ENCODE results near the gene ANAPC7.
A peak's percentile ranks its signal among the peaks of the same experiment; 100 is the strongest.
"Not testable (repeated sequence)": the region's sequence is repeated elsewhere in the genome, so short reads cannot be mapped to it uniquely, and the experiment has no call there.

The ANAPC7 gene, protein sequence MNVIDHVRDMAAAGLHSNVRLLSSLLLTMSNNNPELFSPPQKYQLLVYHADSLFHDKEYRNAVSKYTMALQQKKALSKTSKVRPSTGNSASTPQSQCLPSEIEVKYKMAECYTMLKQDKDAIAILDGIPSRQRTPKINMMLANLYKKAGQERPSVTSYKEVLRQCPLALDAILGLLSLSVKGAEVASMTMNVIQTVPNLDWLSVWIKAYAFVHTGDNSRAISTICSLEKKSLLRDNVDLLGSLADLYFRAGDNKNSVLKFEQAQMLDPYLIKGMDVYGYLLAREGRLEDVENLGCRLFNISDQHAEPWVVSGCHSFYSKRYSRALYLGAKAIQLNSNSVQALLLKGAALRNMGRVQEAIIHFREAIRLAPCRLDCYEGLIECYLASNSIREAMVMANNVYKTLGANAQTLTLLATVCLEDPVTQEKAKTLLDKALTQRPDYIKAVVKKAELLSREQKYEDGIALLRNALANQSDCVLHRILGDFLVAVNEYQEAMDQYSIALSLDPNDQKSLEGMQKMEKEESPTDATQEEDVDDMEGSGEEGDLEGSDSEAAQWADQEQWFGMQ

DNA sequence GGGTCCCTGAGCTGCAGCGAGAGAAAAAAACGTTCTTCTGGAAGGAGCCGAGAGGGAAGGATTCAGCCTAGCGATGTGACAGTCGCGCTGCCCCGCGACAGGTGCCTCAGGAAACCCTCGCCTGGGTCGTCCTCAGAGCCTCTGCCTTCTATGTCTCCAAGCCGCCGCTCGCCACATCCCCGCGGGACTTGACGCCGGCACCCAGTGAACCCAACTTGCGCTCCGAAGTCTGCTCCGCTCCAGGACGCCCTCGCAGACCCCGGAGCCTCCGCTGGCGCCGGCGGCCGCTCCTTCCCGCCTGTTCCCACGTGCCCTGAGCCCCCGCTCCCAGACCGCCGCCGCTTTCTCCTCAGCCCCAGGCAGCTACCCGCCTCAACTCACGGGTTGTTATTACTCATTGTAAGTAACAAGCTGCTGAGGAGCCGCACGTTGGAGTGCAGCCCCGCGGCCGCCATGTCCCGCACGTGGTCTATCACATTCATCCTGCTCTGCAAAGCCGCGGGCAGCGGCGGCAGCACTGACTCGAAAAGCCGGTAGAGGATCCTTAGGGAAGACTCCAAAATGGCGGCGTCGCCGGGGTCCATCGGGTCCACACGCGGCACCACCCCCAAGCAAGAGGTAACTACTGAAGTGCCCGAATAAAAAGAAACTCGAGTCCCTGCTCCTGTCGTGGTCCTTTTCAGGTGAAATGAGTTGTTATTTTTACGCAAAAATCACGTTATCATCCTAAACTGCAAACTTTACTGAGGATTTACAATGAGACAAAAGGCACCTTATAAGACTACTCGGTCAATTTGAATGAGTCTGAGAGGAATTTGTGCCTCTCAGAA lies at the start of gene ANAPC7:
TSS of gene ANAPC7 (minus strand) at position 563 of the 830 bp plus-strand sequence. CDS start at position 482, 81 bp downstream.
- Histone ChIP-seq H2AFZ (ENCODE audit: low read depth, low read length) (peak within 1 kb of the TSS; percentile 100), H3K9me3 (ENCODE audit: low read length) (no peaks in the 10 kb centered on the region), H3K4me1 (ENCODE audit: insufficient read depth, low read length) (peaks cover 9% of the 10 kb centered on the region), H3K4me3 (ENCODE audit: low read length) (peak within 1 kb of the TSS; percentile 94), H3K36me3 (ENCODE audit: insufficient read depth, low read length) (peaks cover 17% of the 10 kb centered on the region), H3K27me3 (ENCODE audit: insufficient read depth, low read length) (no peaks in the 10 kb centered on the region)

DNA sequence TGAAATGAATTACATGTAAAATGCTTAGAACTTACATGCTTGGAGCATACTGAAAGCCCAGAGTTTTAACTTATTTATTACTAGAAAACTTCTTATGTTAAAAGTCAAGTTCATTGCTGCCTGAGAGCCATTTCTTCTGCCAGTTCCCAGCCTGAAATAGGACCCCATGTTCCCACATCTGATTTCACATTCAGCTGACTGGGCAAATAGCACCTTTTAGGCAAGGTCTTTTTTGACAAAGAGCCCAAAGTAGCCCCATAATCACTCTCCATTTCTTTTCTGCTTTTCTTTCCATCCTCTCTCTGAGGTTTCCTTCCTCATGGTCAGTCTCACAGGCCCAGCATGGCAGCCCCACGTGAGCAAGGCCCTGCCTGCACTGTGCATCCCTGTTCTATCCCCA lies 47.8 kb upstream of the ANAPC7 start:
- no peak overlapping the region for H3K4me3 ChIP-seq (ENCODE audit: low read length)
- no peaks in the 10 kb centered on the region for H3K4me1 ChIP-seq (ENCODE audit: insufficient read depth, low read length)
- H3K36me3 ChIP-seq (ENCODE audit: insufficient read depth, low read length), result peaks cover 38% of the 10 kb centered on the region
- no peaks in the 10 kb centered on the region for H3K27me3 ChIP-seq (ENCODE audit: insufficient read depth, low read length)
- no peak overlapping the region for H2AFZ ChIP-seq (ENCODE audit: low read depth, low read length)
- H3K9me3 ChIP-seq (ENCODE audit: low read length), result no peaks in the 10 kb centered on the region

DNA sequence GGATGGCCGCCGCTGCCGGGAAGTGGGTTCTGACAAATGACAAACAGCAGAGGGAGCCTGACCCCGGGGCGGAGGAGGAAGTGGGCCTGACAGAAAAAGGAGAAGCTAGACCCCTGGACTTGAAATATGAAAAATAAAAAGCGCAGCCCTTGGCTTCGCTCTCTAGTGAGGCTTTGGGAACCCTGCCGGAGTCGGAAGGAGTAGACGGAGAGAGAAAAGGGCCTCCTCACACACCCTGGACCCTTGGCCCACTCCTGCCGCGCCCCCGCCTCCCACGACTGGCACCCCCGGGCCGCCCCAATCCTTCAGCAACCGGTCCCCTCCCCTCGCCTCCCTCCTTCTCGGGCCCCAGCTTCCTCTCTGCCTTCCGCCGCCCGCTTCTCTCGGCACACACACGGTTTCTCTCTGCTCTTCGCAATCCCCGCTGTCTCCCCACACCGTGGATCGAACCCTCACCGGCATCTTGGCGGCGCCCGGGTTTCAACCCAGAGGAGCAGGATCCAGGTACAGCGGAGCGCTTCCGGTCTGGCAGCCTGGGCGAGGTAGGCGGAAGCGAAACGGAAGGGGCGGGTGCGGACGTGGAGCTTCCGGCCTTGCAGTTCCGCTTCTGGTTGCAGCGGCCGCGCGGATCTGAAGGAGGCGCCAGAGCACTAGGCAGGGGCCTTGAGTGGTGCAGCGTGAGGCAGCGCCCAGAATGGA lies 46.4 kb upstream of the ANAPC7 start, which contains the start of gene ARPC3:
TSS of gene ARPC3 (minus strand) at position 539 of the 699 bp plus-strand sequence. CDS start at position 462, 77 bp downstream.
- peaks cover 32% of the 10 kb centered on the region for H3K36me3 ChIP-seq (ENCODE audit: insufficient read depth, low read length)
- H3K4me3 ChIP-seq (ENCODE audit: low read length), result peak within 1 kb of the TSS; percentile 72
- H3K27me3 ChIP-seq (ENCODE audit: insufficient read depth, low read length), result no peaks in the 10 kb centered on the region
- peak within 1 kb of the TSS; percentile 25 for H2AFZ ChIP-seq (ENCODE audit: low read depth, low read length)
- no peaks in the 10 kb centered on the region for H3K9me3 ChIP-seq (ENCODE audit: low read length)
- no peaks in the 10 kb centered on the region for H3K4me1 ChIP-seq (ENCODE audit: insufficient read depth, low read length)

DNA sequence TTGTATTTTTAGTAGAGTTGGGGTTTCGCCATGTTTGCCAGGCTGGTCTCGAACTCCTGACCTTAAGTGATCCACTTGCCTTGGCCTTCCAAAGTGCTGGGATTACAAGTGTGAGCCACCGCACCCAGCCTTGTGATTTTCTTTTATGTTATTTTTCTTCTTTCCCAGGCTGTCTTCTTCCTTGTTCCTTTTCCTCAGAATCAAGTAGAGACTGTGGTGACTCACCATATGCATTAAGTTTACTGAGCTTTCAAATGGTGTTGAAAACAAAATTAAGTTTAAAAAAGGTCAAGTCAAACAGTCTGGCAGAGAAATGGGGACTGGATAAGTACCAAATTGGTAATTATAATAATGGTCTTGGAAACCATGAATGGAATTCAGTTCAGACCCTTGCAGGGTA lies 40.9 kb upstream of the ANAPC7 start:
- H3K27me3 ChIP-seq (ENCODE audit: insufficient read depth, low read length), result no peaks in the 10 kb centered on the region
- H3K36me3 ChIP-seq (ENCODE audit: insufficient read depth, low read length), result peaks cover 50% of the 10 kb centered on the region
- H3K4me3 ChIP-seq (ENCODE audit: low read length), result no peak overlapping the region
- H2AFZ ChIP-seq (ENCODE audit: low read depth, low read length), result no peak overlapping the region
- H3K4me1 ChIP-seq (ENCODE audit: insufficient read depth, low read length), result no peaks in the 10 kb centered on the region
- H3K9me3 ChIP-seq (ENCODE audit: low read length), result no peaks in the 10 kb centered on the region

DNA sequence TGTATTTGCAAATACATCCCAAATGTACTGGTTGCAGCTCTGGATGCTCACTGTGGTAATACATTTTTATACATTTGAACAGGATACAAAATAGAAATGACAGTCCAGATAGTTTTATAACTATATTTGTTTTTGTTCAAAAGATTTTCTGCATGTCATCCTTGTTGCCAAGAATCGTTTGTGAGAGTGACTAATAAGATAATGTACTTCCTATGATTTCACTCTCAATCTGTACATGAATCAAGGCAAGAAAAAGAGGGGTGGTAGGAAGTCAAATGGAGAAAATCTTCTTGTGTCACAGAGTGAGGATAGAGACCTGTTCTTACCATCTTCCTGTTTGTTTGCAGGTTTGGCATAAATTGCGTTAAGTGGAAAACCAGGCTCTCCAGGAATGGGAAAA lies 32.7 kb upstream of the ANAPC7 start:
- no peaks in the 10 kb centered on the region for H3K27me3 ChIP-seq (ENCODE audit: insufficient read depth, low read length)
- H3K36me3 ChIP-seq (ENCODE audit: insufficient read depth, low read length), result peaks cover 49% of the 10 kb centered on the region
- no peaks in the 10 kb centered on the region for H3K9me3 ChIP-seq (ENCODE audit: low read length)
- no peak overlapping the region for H2AFZ ChIP-seq (ENCODE audit: low read depth, low read length)
- H3K4me1 ChIP-seq (ENCODE audit: insufficient read depth, low read length), result no peaks in the 10 kb centered on the region
- no peak overlapping the region for H3K4me3 ChIP-seq (ENCODE audit: low read length)

DNA sequence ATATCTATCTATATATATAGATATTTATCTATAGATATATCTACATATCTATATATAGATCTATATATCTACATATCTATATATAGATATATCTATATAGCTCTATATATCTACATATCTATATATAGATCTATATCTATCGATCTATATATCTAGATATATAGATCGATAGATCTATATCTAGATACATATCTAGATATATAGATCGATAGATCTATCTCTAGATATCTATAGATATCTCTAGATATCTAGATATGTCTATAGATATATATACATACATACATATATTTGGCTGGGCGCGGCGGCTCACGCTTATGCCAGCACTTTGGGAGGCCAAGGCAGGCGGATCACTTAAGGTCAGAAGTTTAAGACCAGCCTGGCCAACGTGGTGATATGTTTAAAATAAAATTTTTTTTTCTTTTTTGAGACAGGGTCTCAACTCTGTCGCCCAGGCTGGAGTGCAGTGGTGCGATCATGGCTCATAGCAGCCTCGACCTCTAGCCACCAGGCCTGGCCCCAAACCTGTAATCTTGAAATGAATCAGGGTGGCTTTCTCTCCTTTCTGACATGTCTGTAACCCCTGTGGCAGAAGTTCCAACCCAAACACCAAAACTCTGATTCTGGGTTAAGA lies 28.6 kb upstream of the ANAPC7 start:
- Histone ChIP-seq H3K27me3 (ENCODE audit: insufficient read depth, low read length) (no peaks in the 10 kb centered on the region), H3K4me3 (ENCODE audit: low read length) (no peak overlapping the region), H3K9me3 (ENCODE audit: low read length) (no peaks in the 10 kb centered on the region), H3K36me3 (ENCODE audit: insufficient read depth, low read length) (peaks cover 20% of the 10 kb centered on the region), H2AFZ (ENCODE audit: low read depth, low read length) (no peak overlapping the region), H3K4me1 (ENCODE audit: insufficient read depth, low read length) (no peaks in the 10 kb centered on the region)

DNA sequence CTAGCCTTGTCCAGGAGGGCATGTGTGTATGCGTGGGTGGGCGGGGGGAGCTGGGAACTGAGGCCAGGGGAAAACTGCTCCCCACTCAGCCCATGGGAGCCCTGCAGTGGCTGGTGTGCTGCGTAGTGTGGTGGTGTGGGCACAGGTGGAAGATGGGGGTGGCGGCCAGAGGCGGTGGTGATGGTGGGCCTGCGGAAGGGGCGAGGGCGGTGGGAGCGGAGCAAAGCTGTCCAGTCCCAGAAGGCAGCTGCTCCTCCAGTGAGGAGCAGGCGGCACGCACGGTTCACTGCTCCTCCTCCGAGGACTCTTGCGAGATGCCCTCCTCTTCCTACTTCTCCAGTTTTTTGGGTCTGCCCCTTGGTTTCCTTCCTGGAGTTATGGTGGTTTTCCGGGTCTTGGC lies 26.2 kb upstream of the ANAPC7 start:
- not testable (repeated sequence) for H3K4me3 ChIP-seq (ENCODE audit: low read length); H3K4me1 ChIP-seq (ENCODE audit: insufficient read depth, low read length); H3K36me3 ChIP-seq (ENCODE audit: insufficient read depth, low read length); H3K9me3 ChIP-seq (ENCODE audit: low read length); H3K27me3 ChIP-seq (ENCODE audit: insufficient read depth, low read length); H2AFZ ChIP-seq (ENCODE audit: low read depth, low read length)

DNA sequence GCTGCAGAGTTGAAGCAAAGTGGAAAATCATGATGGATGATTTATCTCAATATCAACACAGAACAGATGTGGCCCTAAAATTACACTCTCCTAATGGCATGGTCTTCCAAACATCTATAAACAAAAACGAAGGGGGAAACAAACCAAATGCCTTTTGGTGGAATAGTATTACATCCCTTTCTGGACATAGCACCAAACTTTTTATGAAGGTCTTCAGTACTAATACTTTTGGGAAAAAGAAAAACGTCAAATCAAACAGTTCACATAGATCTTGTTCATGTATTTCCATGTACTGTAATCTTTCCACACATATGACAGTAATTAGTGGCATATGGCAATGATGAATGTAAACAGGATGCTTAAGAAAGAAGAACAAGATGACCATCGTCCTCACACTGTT lies 22.9 kb upstream of the ANAPC7 start:
- H3K4me1 ChIP-seq (ENCODE audit: insufficient read depth, low read length), result no peaks in the 10 kb centered on the region
- H3K27me3 ChIP-seq (ENCODE audit: insufficient read depth, low read length), result no peaks in the 10 kb centered on the region
- H3K9me3 ChIP-seq (ENCODE audit: low read length), result no peaks in the 10 kb centered on the region
- no peaks in the 10 kb centered on the region for H3K36me3 ChIP-seq (ENCODE audit: insufficient read depth, low read length)
- no peak overlapping the region for H2AFZ ChIP-seq (ENCODE audit: low read depth, low read length)
- H3K4me3 ChIP-seq (ENCODE audit: low read length), result no peak overlapping the region

DNA sequence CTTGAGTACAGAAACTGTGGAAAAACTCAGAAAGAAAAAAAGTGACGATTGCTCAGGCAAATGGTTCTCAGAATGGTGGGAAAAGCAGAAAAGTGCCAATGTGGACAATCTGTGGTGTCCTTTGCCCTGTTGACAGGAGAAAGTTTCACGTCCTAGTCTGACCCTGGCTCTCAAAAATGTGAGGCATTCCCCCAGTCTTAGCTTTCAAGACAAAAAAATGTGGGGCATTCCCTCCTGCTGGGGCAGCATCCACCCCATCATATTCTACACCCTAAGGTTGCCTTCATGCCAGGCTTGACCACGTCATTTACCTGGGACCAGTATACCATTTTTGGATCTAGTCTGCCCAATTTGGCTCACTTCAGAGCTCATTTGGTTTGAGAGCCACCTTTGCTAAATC lies 20.7 kb upstream of the ANAPC7 start:
- Histone ChIP-seq H3K27me3 (ENCODE audit: insufficient read depth, low read length) (no peaks in the 10 kb centered on the region), H3K4me1 (ENCODE audit: insufficient read depth, low read length) (no peaks in the 10 kb centered on the region), H2AFZ (ENCODE audit: low read depth, low read length) (no peak overlapping the region), H3K4me3 (ENCODE audit: low read length) (no peak overlapping the region), H3K9me3 (ENCODE audit: low read length) (no peaks in the 10 kb centered on the region), H3K36me3 (ENCODE audit: insufficient read depth, low read length) (no peaks in the 10 kb centered on the region)

DNA sequence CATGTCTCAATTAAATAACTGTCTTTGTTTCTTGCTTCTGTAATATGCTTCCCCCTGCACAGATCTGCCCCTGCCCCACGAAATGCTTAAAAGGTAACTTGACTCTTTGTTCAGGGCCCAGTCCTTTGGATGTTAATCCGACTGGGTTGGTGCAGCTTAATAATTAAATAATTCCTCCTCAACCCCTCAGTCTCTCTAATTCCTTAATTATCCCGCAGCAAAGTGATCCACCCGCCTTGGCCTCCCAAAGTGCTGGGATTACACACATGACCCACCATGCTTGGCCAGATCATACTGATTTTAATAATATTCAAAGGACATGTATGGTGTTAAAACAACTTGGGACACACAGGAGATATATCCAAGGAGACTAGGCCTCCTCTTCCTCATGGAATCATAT lies 18.2 kb upstream of the ANAPC7 start:
- no peak overlapping the region for H3K4me3 ChIP-seq (ENCODE audit: low read length)
- no peaks in the 10 kb centered on the region for H3K36me3 ChIP-seq (ENCODE audit: insufficient read depth, low read length)
- no peaks in the 10 kb centered on the region for H3K27me3 ChIP-seq (ENCODE audit: insufficient read depth, low read length)
- no peaks in the 10 kb centered on the region for H3K9me3 ChIP-seq (ENCODE audit: low read length)
- no peak overlapping the region for H2AFZ ChIP-seq (ENCODE audit: low read depth, low read length)
- no peaks in the 10 kb centered on the region for H3K4me1 ChIP-seq (ENCODE audit: insufficient read depth, low read length)

DNA sequence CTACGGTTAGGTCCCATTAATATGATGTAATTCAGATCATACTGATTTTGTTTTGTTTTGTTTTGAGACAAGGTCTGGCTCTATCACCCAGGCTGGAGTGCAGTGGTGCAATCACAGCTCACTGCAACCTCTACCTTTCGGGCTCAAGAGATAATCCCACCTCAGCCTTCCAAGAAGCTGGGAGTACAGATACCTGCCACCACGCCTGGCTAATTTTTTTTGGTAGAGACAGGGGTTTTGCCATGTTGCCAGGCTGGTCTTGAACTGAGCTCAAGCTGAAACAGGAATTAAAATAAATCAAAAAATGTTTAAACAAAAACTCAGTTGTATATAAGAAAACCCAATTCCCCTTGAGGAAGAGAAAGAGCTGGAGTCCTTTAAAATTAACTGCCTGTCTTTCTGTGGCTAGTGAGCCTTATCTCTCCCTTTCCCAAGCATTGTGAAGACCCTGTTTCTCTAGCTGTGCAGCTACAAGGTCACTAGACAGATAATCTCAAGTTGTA lies 17.7 kb upstream of the ANAPC7 start:
- Histone ChIP-seq H3K9me3 (ENCODE audit: low read length) (no peaks in the 10 kb centered on the region), H2AFZ (ENCODE audit: low read depth, low read length) (no peak overlapping the region), H3K4me1 (ENCODE audit: insufficient read depth, low read length) (no peaks in the 10 kb centered on the region), H3K4me3 (ENCODE audit: low read length) (no peak overlapping the region), H3K27me3 (ENCODE audit: insufficient read depth, low read length) (no peaks in the 10 kb centered on the region), H3K36me3 (ENCODE audit: insufficient read depth, low read length) (no peaks in the 10 kb centered on the region)

DNA sequence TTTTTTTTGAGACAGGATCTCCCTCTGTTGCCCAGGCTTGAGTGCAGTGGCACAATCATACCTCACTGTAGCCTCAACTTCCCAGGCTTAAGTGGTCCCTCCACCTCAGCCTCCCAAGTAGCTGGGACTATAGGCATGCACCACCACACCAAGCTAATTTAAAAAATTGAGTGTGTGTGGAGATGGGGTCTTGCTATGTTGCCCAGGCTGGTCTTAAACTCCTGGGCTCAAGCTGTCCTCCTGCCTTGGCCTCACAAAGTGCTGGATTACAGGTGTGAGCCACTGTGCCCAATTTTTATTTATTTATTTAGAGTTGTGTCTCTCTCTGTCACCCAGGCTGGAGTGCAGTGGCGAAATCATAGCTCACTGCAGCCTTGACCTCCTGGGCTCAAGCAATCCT lies 17.1 kb upstream of the ANAPC7 start:
- H3K9me3 ChIP-seq (ENCODE audit: low read length); H3K4me1 ChIP-seq (ENCODE audit: insufficient read depth, low read length); H3K36me3 ChIP-seq (ENCODE audit: insufficient read depth, low read length); H3K27me3 ChIP-seq (ENCODE audit: insufficient read depth, low read length); H2AFZ ChIP-seq (ENCODE audit: low read depth, low read length); H3K4me3 ChIP-seq (ENCODE audit: low read length): not testable (repeated sequence)
